RPMI8226 (cell line): ENCODE measurements around the gene PRR23C.

Source experiments
- DNase-seq: peaks from one replicate; pipeline ENCODE4 v3.0.0-alpha.2; 2015

Gene PRR23C

GRCh38 chr3:138995706-138996105 is 49.0 kb downstream of the PRR23C start:
- DNase-seq = no peak
